Right lobe of liver (tissue), 4 donors: Measurements from ENCODE around the gene IGSF6.

Experiments used
- POLR2A ChIP-seq: fragments of 450-650 bp; IDR thresholded peaks from one replicate; pipeline ENCODE4 v1.6.1; 2017; ENCODE audit warnings: antibody characterized with exemption, mild to moderate bottlenecking
- TF ChIP-seq, protein P1 (sequence below), 4 donors: fragments of 200-600 bp in 3 of 4; fragments of 450-650 bp in 1 of 4; IDR thresholded peaks; one replicate each; pipeline versions ENCODE4 v1.5.1 to v1.8.0; 2016 to 2022; ENCODE audit warnings: antibody characterized with exemption in 4 of 4, mild to moderate bottlenecking in 2 of 4
- donor health status: DM: no; HTN: no; CAD: no.
- donor health status: DM: no; HTN: no; CAD: no.
- donor health status: DM: no; HTN: yes; CAD: no.

GRCh38 chr16:21614896-21615295, 37.5 kb downstream of the IGSF6 start:
- TF ChIP-seq, protein P1, sequence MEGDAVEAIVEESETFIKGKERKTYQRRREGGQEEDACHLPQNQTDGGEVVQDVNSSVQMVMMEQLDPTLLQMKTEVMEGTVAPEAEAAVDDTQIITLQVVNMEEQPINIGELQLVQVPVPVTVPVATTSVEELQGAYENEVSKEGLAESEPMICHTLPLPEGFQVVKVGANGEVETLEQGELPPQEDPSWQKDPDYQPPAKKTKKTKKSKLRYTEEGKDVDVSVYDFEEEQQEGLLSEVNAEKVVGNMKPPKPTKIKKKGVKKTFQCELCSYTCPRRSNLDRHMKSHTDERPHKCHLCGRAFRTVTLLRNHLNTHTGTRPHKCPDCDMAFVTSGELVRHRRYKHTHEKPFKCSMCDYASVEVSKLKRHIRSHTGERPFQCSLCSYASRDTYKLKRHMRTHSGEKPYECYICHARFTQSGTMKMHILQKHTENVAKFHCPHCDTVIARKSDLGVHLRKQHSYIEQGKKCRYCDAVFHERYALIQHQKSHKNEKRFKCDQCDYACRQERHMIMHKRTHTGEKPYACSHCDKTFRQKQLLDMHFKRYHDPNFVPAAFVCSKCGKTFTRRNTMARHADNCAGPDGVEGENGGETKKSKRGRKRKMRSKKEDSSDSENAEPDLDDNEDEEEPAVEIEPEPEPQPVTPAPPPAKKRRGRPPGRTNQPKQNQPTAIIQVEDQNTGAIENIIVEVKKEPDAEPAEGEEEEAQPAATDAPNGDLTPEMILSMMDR (IDR thresholded peaks at IDR 0.05): no peak
- TF ChIP-seq POLR2A: no peak
